ENCODE measurements around the gene MEIS1. TPM values are rescaled to one million over a fixed set of nuclear protein-coding genes. Genes with fewer than 3 reads are reported as not detected.

Gene MEIS1
- total RNA-seq, 1 donor from 2014 or later: 107 TPM

GRCh38 chr2:66539452-66539851, 104.5 kb downstream of the MEIS1 start:
- Mint-ChIP-seq H3K9me3 (no peaks in the 10 kb centered on the region), H3K4me3 (no peak overlapping the region), H3K27ac (ENCODE audit: unreplicated experiment) (no peak overlapping the region)

GRCh38 chr2:66541646-66542045, 106.7 kb downstream of the MEIS1 start:
- Mint-ChIP-seq H3K36me3 (ENCODE audit: low read depth) (no peaks in the 10 kb centered on the region), H3K9me3 (no peaks in the 10 kb centered on the region), H3K4me3 (peak overlapping the region; percentile 24), H3K27me3 (ENCODE audit: low read depth) (peaks cover 3% of the 10 kb centered on the region), H3K4me1 (peaks cover 58% of the 10 kb centered on the region), H3K27ac (ENCODE audit: unreplicated experiment) (peak overlapping the region; percentile 73)
- TF ChIP-seq CTCF (conservative IDR thresholded peaks at IDR 0.05): no peak
- DNase-seq (ENCODE audit: low read depth, low spot score): peak; percentile 23

More at GRCh38 chr2:66539452-66539851, 104.5 kb downstream of the MEIS1 start:
- peaks cover 3% of the 10 kb centered on the region for H3K27me3 Mint-ChIP-seq (ENCODE audit: low read depth)
- no peak for TF ChIP-seq CTCF (conservative IDR thresholded peaks at IDR 0.05)
- no peaks in the 10 kb centered on the region for H3K36me3 Mint-ChIP-seq (ENCODE audit: low read depth)
- H3K4me1 Mint-ChIP-seq: peaks cover 70% of the 10 kb centered on the region
- DNase-seq (ENCODE audit: low read depth, low spot score): no peak

- no peak overlapping the region for H3K27ac Mint-ChIP-seq (ENCODE audit: unreplicated experiment)
These were observed 108.4 kb downstream of the MEIS1 start for GRCh38 chr2:66543257-66543767.

GRCh38 chr2:66544258-66544657, 109.3 kb downstream of the MEIS1 start:
- DNase-seq (ENCODE audit: low read depth, low spot score): no peak
- H3K9me3 Mint-ChIP-seq: no peaks in the 10 kb centered on the region
- no peak for TF ChIP-seq CTCF (conservative IDR thresholded peaks at IDR 0.05)
- no peaks in the 10 kb centered on the region for H3K36me3 Mint-ChIP-seq (ENCODE audit: low read depth)
- H3K4me1 Mint-ChIP-seq: peaks cover 53% of the 10 kb centered on the region
- no peak overlapping the region for H3K27ac Mint-ChIP-seq (ENCODE audit: unreplicated experiment)
- no peaks in the 10 kb centered on the region for H3K27me3 Mint-ChIP-seq (ENCODE audit: low read depth)
- no peak overlapping the region for H3K4me3 Mint-ChIP-seq

More at GRCh38 chr2:66543257-66543767, 108.4 kb downstream of the MEIS1 start:
- Mint-ChIP-seq H3K4me3 (no peak overlapping the region), H3K9me3 (no peaks in the 10 kb centered on the region), H3K36me3 (ENCODE audit: low read depth) (no peaks in the 10 kb centered on the region), H3K4me1 (peaks cover 51% of the 10 kb centered on the region), H3K27me3 (ENCODE audit: low read depth) (no peaks in the 10 kb centered on the region)
- no peak for DNase-seq (ENCODE audit: low read depth, low spot score)
- no peak for TF ChIP-seq CTCF (conservative IDR thresholded peaks at IDR 0.05)

- no peak overlapping the region for H3K4me3 Mint-ChIP-seq
- H3K27me3 Mint-ChIP-seq (ENCODE audit: low read depth): no peaks in the 10 kb centered on the region
- no peak for DNase-seq (ENCODE audit: low read depth, low spot score)
- peaks cover 49% of the 10 kb centered on the region for H3K4me1 Mint-ChIP-seq
- H3K36me3 Mint-ChIP-seq (ENCODE audit: low read depth): no peaks in the 10 kb centered on the region
- no peaks in the 10 kb centered on the region for H3K9me3 Mint-ChIP-seq
- no peak overlapping the region for H3K27ac Mint-ChIP-seq (ENCODE audit: unreplicated experiment)
- no peak for TF ChIP-seq CTCF (conservative IDR thresholded peaks at IDR 0.05)
These were observed 110.3 kb downstream of the MEIS1 start for GRCh38 chr2:66545258-66545657.

Measured in neural crest cell (in vitro differentiated cells).